Muscle of leg (tissue), 11 donors: ENCODE measurements around the gene CHTF18. TPM values are rescaled to one million over a fixed set of nuclear protein-coding genes. Genes with fewer than 3 reads are reported as not detected.
"Not testable (repeated sequence)": the region's sequence is repeated elsewhere in the genome, so short reads cannot be mapped to it uniquely, and the experiment has no call there.

Experiments
- DNase-seq: peaks from one replicate; pipeline ENCODE4 v3.0.0; 2013
- H3K27ac ChIP-seq: one replicate; pipeline ENCODE4 v1.5.1; 2013; ENCODE audit warnings: mild to moderate bottlenecking, low read length, control low read depth
- H3K27me3 ChIP-seq: one replicate; pipeline ENCODE4 v1.6.1; 2013; ENCODE audit warnings: low read length; ENCODE audit not compliant: control insufficient read depth, insufficient read depth
- H3K36me3 ChIP-seq: one replicate; pipeline ENCODE4 v1.6.1; 2013; ENCODE audit warnings: low read length; ENCODE audit not compliant: control insufficient read depth, insufficient read depth
- H3K4me1 ChIP-seq: one replicate; pipeline ENCODE4 v1.6.1; 2013; ENCODE audit warnings: low read length; ENCODE audit not compliant: control insufficient read depth, insufficient read depth
- H3K4me3 ChIP-seq: one replicate; pipeline ENCODE4 v1.5.1; 2013; ENCODE audit warnings: low read length, control low read depth
- H3K9me3 ChIP-seq: replicated peaks from 2 replicates; pipeline ENCODE4 v1.6.1; 2013; ENCODE audit warnings: low read depth, low read length; ENCODE audit not compliant: control insufficient read depth
- WGBS: methylation state at CpG from one replicate; pipeline ENCODE4 v1.1.5; 2013; ENCODE audit warnings: missing lambda C conversion rate; ENCODE audit not compliant: insufficient coverage; 5-methylcytosine and 5-hydroxymethylcytosine counted together
- polyA plus RNA-seq, 8 donors: library from polyadenylated mRNA; unstranded; fragments of 120-200 nt; gene quantifications; one replicate each; pipeline versions ENCODE4 v1.2.1 to v1.2.3, GENCODE V29; 2013; ENCODE audit warnings: inconsistent platforms in 1 of 8, low replicate concordance in 1 of 8; ENCODE audit not compliant: insufficient read length in 8 of 8, insufficient read depth in 1 of 8
- total RNA-seq: library from RNA; stranded (reverse); fragments of 120-200 nt; gene quantifications from one replicate; pipeline ENCODE4 v1.2.4, GENCODE V29; 2013

Gene CHTF18
- total and polyA plus RNA-seq, 9 donors: 11.5 to 27.1 (median 18.0) TPM

DNA sequence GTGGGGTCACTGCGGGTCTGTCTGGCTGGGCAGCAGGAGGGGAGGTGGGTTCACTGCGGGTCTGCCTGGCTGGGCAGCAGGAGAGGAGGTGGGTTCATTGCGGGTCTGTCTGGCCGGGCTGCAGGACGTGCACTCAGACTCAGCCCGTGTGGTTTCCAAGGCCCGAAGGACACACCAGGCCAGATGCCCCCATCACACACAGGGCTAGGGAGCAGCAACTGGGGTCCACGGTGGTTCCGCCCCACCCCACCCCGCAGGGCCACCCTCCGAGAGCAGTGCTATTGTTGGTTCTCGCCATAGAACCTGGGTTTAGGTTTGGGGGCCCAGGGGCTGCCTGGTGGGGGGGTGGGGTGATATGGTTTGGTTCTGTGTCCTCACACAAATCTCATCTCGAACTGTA lies 41.8 kb upstream of the CHTF18 start:
- 100% methylated on average over 2 of the region's 13 CpGs for WGBS
- Histone ChIP-seq H3K4me3 (no peak overlapping the region), H3K27ac (no peak overlapping the region)

DNA sequence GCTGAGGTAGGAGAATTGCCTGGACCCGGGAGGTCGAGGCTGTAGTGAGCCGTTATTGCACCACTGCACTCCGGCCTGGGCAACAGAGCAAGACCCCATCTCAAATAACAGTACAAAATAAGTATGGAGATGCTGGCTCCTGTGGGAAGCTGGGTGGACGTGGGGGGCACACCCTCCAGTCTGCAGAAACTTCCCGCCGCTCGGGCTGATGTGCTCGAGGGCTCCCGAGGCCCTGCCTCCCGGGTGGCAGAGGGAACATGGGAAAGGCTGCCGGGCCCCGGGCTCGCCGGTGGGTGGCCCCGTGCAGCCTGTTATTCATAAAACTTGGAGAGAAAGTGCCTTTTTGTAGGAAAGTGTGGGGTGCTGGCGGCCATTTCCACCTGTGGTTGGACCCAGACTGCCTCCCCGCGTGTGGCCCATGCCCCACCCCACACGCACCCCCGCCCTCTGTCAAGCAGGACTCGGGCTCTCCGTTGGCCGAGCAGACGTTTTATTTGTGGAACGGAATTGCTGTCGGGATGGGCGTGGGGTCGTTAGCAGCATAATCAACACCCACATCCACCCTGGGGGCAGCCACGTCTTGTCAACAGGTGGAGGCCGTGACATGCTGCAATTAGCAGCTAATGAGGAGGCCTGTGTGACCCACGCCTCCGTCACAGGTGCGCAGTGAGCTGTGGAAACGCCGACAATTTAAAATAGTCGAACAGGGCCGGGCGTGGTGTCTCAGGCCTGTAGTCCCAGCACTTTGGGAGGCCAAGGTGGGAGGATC lies 40.3 kb upstream of the CHTF18 start:
- DNase-seq: no peak
- no peaks in the 10 kb centered on the region for H3K9me3 ChIP-seq
- H3K36me3 ChIP-seq: no peaks in the 10 kb centered on the region
- no peak overlapping the region for H3K4me3 ChIP-seq
- peaks cover 27% of the 10 kb centered on the region for H3K27me3 ChIP-seq
- WGBS: 69% methylated on average over 33 of the region's 39 CpGs
- H3K27ac ChIP-seq: no peak overlapping the region
- no peaks in the 10 kb centered on the region for H3K4me1 ChIP-seq

More for the DNA sequence above, 41.8 kb upstream of the CHTF18 start:
- no peak for DNase-seq
- peaks cover 18% of the 10 kb centered on the region for H3K27me3 ChIP-seq
- H3K36me3 ChIP-seq: no peaks in the 10 kb centered on the region
- no peaks in the 10 kb centered on the region for H3K4me1 ChIP-seq
- H3K9me3 ChIP-seq: no peaks in the 10 kb centered on the region

GRCh38 chr16:749010-749409 lies 39.4 kb upstream of the CHTF18 start:
- Histone ChIP-seq H3K27ac (no peak overlapping the region), H3K4me3 (no peak overlapping the region), H3K9me3 (no peaks in the 10 kb centered on the region), H3K4me1 (no peaks in the 10 kb centered on the region), H3K36me3 (no peaks in the 10 kb centered on the region), H3K27me3 (peaks cover 29% of the 10 kb centered on the region)
- DNase-seq: no peak
- WGBS: 93% methylated on average over 2 of the region's 6 CpGs

- Histone ChIP-seq H3K4me3 (no peak overlapping the region), H3K27ac (no peak overlapping the region), H3K4me1 (no peaks in the 10 kb centered on the region), H3K9me3 (no peaks in the 10 kb centered on the region), H3K36me3 (no peaks in the 10 kb centered on the region), H3K27me3 (peaks cover 29% of the 10 kb centered on the region)
- 46% methylated on average over 8 of the region's 9 CpGs for WGBS
- no peak for DNase-seq
Measured at GRCh38 chr16:750485-750884, 37.9 kb upstream of the CHTF18 start.

GRCh38 chr16:751152-752006 lies 37.0 kb upstream of the CHTF18 start:
- DNase-seq: no peak

GRCh38 chr16:752007-752312 lies 36.5 kb upstream of the CHTF18 start:
- Histone ChIP-seq H3K9me3 (no peaks in the 10 kb centered on the region), H3K4me3 (no peak overlapping the region), H3K36me3 (no peaks in the 10 kb centered on the region), H3K4me1 (no peaks in the 10 kb centered on the region), H3K27ac (no peak overlapping the region), H3K27me3 (peaks cover 28% of the 10 kb centered on the region)
- DNase-seq: no peak
- WGBS: 21% methylated on average over 5 of the region's 10 CpGs

More at GRCh38 chr16:751152-752006, 37.0 kb upstream of the CHTF18 start:
- Histone ChIP-seq H3K36me3 (no peaks in the 10 kb centered on the region), H3K4me1 (no peaks in the 10 kb centered on the region), H3K27ac (no peak overlapping the region), H3K4me3 (no peak overlapping the region), H3K9me3 (no peaks in the 10 kb centered on the region), H3K27me3 (peaks cover 28% of the 10 kb centered on the region)
- WGBS: 58% methylated on average over 30 of the region's 39 CpGs

- not testable (repeated sequence) for H3K27ac ChIP-seq, H3K4me1 ChIP-seq, H3K9me3 ChIP-seq, H3K36me3 ChIP-seq, H3K4me3 ChIP-seq, DNase-seq
- 78% methylated on average over 10 of the region's 11 CpGs for WGBS
- peaks cover 25% of the 10 kb centered on the region for H3K27me3 ChIP-seq
Measured at GRCh38 chr16:754121-754607, 34.3 kb upstream of the CHTF18 start.

- Histone ChIP-seq H3K4me1 (no peaks in the 10 kb centered on the region), H3K27me3 (peaks cover 24% of the 10 kb centered on the region), H3K4me3 (no peak overlapping the region), H3K36me3 (no peaks in the 10 kb centered on the region), H3K9me3 (no peaks in the 10 kb centered on the region), H3K27ac (no peak overlapping the region)
- DNase-seq: peak; percentile 35
- WGBS: 65% methylated on average over 8 of the region's 11 CpGs
Measured at GRCh38 chr16:754656-755055, 33.8 kb upstream of the CHTF18 start.

GRCh38 chr16:756428-756827 lies 32.0 kb upstream of the CHTF18 start:
- Histone ChIP-seq H3K4me1 (no peaks in the 10 kb centered on the region), H3K4me3 (no peak overlapping the region), H3K9me3 (no peaks in the 10 kb centered on the region), H3K27me3 (peaks cover 16% of the 10 kb centered on the region), H3K36me3 (no peaks in the 10 kb centered on the region), H3K27ac (no peak overlapping the region)
- WGBS: 100% methylated on average over 1 of the region's 5 CpGs
- DNase-seq: no peak

DNA sequence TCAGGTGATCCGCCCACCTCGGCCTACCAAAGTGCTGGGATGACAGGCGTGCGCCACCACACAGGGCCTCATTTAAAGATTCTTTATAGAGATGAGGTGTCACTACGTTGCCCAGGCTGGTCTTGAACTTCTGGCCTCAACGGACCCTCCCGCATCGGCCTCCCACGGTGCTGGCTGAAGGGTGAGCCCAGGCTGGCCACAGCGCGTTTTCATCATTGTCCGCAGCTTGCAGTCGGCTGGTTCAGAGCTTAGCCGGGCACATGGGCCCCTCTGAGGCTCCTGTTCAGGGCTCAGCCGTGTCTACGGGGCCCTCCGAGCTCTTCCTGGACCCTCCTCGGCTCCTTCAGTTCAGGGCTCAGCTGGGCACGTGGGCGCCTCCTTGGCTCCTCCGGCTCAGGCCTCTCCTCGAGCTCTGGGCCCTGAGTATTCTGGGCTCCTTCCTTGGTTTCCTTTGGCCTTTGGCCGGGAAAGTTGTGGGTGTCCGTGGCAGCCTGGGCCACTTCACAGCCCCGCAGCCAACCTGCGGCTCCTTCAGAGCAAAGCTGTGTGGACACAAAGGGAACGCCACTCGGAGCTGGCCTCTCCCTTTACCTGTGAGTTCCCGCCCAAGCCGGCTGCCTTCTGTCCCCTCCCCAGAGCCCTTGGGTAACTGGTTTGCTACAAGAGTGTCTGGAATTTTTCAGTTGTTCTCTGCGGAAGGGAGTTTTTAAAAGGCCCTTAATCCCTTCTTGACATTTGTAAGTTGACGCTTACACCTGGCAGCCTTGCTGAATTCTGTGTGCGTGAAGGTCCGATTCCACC lies 29.1 kb upstream of the CHTF18 start:
- Histone ChIP-seq H3K4me3 (no peak overlapping the region), H3K36me3 (no peaks in the 10 kb centered on the region), H3K9me3 (no peaks in the 10 kb centered on the region), H3K4me1 (no peaks in the 10 kb centered on the region), H3K27me3 (peaks cover 4% of the 10 kb centered on the region), H3K27ac (no peak overlapping the region)
- 75% methylated on average over 31 of the region's 34 CpGs for WGBS
- no peak for DNase-seq
